Fibroblast of lung (primary cell): ENCODE measurements around the gene SMAD3.

Source experiments
- EZH2 ChIP-seq: IDR thresholded peaks from 2 replicates; pipeline ENCODE4 v1.5.1; 2012; ENCODE audit warnings: low read length, control low read depth, mild to moderate bottlenecking; ENCODE audit errors: missing control alignments
- TF ChIP-seq, protein P1 (sequence below), 2 donors: IDR thresholded peaks in 1 of 2; conservative IDR thresholded peaks in 1 of 2; 1 replicate in 1 of 2; 2 replicates in 1 of 2; pipeline ENCODE4 v1.5.1; 2011 to 2012; ENCODE audit warnings: low read length in 2 of 2, control low read depth in 1 of 2, inconsistent platforms in 1 of 2, low read depth in 1 of 2, mild to moderate bottlenecking in 1 of 2

- TF ChIP-seq, protein P1, sequence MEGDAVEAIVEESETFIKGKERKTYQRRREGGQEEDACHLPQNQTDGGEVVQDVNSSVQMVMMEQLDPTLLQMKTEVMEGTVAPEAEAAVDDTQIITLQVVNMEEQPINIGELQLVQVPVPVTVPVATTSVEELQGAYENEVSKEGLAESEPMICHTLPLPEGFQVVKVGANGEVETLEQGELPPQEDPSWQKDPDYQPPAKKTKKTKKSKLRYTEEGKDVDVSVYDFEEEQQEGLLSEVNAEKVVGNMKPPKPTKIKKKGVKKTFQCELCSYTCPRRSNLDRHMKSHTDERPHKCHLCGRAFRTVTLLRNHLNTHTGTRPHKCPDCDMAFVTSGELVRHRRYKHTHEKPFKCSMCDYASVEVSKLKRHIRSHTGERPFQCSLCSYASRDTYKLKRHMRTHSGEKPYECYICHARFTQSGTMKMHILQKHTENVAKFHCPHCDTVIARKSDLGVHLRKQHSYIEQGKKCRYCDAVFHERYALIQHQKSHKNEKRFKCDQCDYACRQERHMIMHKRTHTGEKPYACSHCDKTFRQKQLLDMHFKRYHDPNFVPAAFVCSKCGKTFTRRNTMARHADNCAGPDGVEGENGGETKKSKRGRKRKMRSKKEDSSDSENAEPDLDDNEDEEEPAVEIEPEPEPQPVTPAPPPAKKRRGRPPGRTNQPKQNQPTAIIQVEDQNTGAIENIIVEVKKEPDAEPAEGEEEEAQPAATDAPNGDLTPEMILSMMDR (conservative IDR thresholded peaks at IDR 0.05 in 1 of 2, IDR thresholded peaks at IDR 0.05 in 1 of 2; ENCODE audit: low read depth in 1 of 2, low read length in 2 of 2), result no peak
- no peak for TF ChIP-seq EZH2
Measured at GRCh38 chr15:67202091-67202490, 136.7 kb downstream of the SMAD3 start.
